SK-N-MC (cell line): ENCODE measurements around the gene TRIM37.

ENCODE experiments used
- DNase-seq: peaks from one replicate; pipeline ENCODE4 v3.0.0-alpha.2; 2011; ENCODE audit warnings: low read depth, low spot score
- H3K27ac ChIP-seq: fragments of 200-600 bp; sonication (generic); 2 replicates; pipeline ENCODE4 v1.5.1; 2016; ENCODE audit warnings: mixed run types
- H3K36me3 ChIP-seq: fragments of 200-600 bp; sonication (generic); 2 replicates; pipeline ENCODE4 v1.6.1; 2017; ENCODE audit warnings: antibody characterized with exemption, low read length, mixed read lengths; ENCODE audit not compliant: insufficient read depth
- H3K4me3 ChIP-seq: fragments of 200-600 bp; sonication (generic); 2 replicates; pipeline ENCODE4 v1.5.1; 2016
- H3K9ac ChIP-seq: fragments of 200-600 bp; sonication (generic); 2 replicates; pipeline ENCODE4 v1.8.0; 2017; ENCODE audit warnings: mixed run types, mixed read lengths; ENCODE audit not compliant: insufficient read length
- H3K9me3 ChIP-seq: fragments of 200-600 bp; sonication (generic); 2 replicates; pipeline ENCODE4 v1.6.1; 2017; ENCODE audit warnings: low read depth, mild to moderate bottlenecking, antibody characterized with exemption, low read length, moderate library complexity, mixed read lengths
- EZH2 ChIP-seq: fragments of 200-600 bp; sonication (generic); IDR thresholded peaks from one replicate; pipeline ENCODE4 v1.6.1; 2017; ENCODE audit warnings: antibody characterized with exemption
- FOXP2 ChIP-seq: optimal IDR thresholded peaks from 2 replicates; pipeline ENCODE3; 2011; ENCODE audit warnings: mild to moderate bottlenecking, moderate library complexity; ENCODE audit not compliant: insufficient read depth; ENCODE audit errors: extremely low read length, control extremely low read depth
- POLR2AphosphoS5 ChIP-seq: IDR thresholded peaks from 2 replicates; pipeline ENCODE4 v1.6.1; 2012; ENCODE audit warnings: mild to moderate bottlenecking, low read depth, low read length, borderline replicate concordance

The TRIM37 gene

DNA sequence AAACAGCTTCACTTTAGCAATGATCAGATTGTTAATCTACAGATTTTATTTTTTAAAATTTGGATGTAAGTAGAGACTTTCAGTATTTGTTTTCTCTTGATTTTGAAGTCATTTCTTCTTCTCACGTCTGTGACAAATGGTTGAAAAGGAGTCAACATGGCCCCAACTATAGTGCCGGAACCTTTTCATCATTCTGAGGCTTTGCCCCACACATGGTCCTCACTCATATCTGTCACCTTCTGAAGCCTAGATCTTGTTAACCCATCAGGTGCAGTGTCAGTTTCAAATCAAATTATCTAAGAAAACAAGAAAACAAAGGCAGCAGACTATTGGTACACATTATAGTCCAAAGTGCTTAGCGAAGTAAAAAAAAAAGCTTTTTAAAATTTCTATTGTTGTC is 124.1 kb downstream of the TRIM37 start:
- Histone ChIP-seq H3K4me3 (no peak overlapping the region), H3K27ac (no peak overlapping the region), H3K9me3 (no peaks in the 10 kb centered on the region), H3K36me3 (no peaks in the 10 kb centered on the region), H3K9ac (no peak overlapping the region)
- TF ChIP-seq POLR2AphosphoS5 = no peak
- TF ChIP-seq EZH2 = no peak
- TF ChIP-seq FOXP2 = no peak
- DNase-seq = no peak

GRCh38 chr17:58980706-58981481 is 125.8 kb downstream of the TRIM37 start:
- TF ChIP-seq EZH2 = no peak
- no peak for TF ChIP-seq FOXP2
- no peak for TF ChIP-seq POLR2AphosphoS5
- DNase-seq = no peak

GRCh38 chr17:58976541-58976940 is 130.1 kb downstream of the TRIM37 start:
- TF ChIP-seq FOXP2 = no peak
- TF ChIP-seq POLR2AphosphoS5 = no peak
- no peak for TF ChIP-seq EZH2
- Histone ChIP-seq H3K9ac (no peak overlapping the region), H3K36me3 (no peaks in the 10 kb centered on the region), H3K9me3 (no peaks in the 10 kb centered on the region), H3K4me3 (no peak overlapping the region), H3K27ac (no peak overlapping the region)
- no peak for DNase-seq

More at GRCh38 chr17:58980706-58981481, 125.8 kb downstream of the TRIM37 start:
- Histone ChIP-seq H3K9ac (no peak overlapping the region), H3K4me3 (no peak overlapping the region), H3K36me3 (no peaks in the 10 kb centered on the region), H3K27ac (no peak overlapping the region), H3K9me3 (no peaks in the 10 kb centered on the region)

- TF ChIP-seq POLR2AphosphoS5 (no peak), FOXP2 (no peak), EZH2 (no peak)
- no peak overlapping the region for H3K9ac ChIP-seq
- no peaks in the 10 kb centered on the region for H3K9me3 ChIP-seq
- no peak for DNase-seq
- no peak overlapping the region for H3K4me3 ChIP-seq
- no peak overlapping the region for H3K27ac ChIP-seq
- no peaks in the 10 kb centered on the region for H3K36me3 ChIP-seq
Measured at GRCh38 chr17:58974354-58974753, 132.3 kb downstream of the TRIM37 start.

DNA sequence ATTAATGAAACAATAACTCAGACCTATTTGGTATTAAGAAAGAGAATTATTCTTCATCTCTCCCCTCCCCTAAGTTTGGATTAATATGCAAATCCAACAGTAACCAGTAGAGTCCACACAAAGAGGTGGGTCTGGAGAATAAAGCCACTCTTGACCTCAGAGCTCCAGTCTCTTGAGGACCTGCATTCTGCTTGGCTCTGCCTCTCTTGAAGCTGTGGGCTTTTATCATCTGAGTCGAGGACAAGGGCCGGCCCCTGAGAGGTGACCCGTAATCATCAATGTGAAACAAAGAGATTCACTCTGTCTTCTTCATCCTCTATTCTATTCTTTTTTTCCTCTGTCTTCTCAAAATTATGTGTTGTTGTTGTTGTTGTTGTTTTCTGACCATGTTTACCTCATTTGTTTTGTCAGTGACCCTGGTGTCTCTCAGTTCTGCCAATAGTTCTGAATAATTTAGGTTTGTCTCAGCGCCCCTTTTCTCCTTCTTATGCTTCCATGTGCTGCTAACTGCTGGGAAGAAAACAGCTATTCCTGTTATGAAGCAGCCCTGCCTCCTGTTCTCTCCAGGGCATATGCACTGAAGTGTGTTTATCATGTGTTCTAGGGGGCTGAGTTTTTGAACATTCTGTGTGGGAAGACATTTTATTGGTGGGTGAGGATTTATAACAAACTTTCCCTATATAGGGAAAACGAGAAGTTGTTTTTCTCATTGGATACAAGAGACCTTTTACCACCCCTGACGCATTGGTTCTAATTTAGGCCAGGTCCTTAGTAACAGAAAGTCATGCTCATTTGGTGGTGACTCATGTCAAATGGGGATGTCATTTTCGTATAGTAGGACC is 135.8 kb downstream of the TRIM37 start:
- DNase-seq = no peak
- Histone ChIP-seq H3K9me3 (no peaks in the 10 kb centered on the region), H3K4me3 (no peak overlapping the region), H3K9ac (no peak overlapping the region), H3K27ac (no peak overlapping the region), H3K36me3 (no peaks in the 10 kb centered on the region)
- TF ChIP-seq FOXP2 (no peak), POLR2AphosphoS5 (no peak), EZH2 (no peak)

- Histone ChIP-seq H3K36me3 (no peaks in the 10 kb centered on the region), H3K9ac (no peak overlapping the region), H3K27ac (no peak overlapping the region), H3K4me3 (no peak overlapping the region), H3K9me3 (no peaks in the 10 kb centered on the region)
- no peak for DNase-seq
- TF ChIP-seq POLR2AphosphoS5 (no peak), FOXP2 (no peak), EZH2 (no peak)
Measured at GRCh38 chr17:58969612-58970011, 137.1 kb downstream of the TRIM37 start.

GRCh38 chr17:58969156-58969555 is 137.5 kb downstream of the TRIM37 start:
- no peak overlapping the region for H3K4me3 ChIP-seq
- no peaks in the 10 kb centered on the region for H3K9me3 ChIP-seq
- no peak for DNase-seq
- no peak overlapping the region for H3K27ac ChIP-seq
- TF ChIP-seq EZH2 (no peak), FOXP2 (no peak), POLR2AphosphoS5 (no peak)
- H3K36me3 ChIP-seq = no peaks in the 10 kb centered on the region
- H3K9ac ChIP-seq = no peak overlapping the region

GRCh38 chr17:58968426-58969061 is 138.1 kb downstream of the TRIM37 start:
- DNase-seq = no peak
- no peaks in the 10 kb centered on the region for H3K36me3 ChIP-seq
- no peaks in the 10 kb centered on the region for H3K9me3 ChIP-seq
- H3K4me3 ChIP-seq = no peak overlapping the region
- no peak overlapping the region for H3K9ac ChIP-seq
- no peak overlapping the region for H3K27ac ChIP-seq
- TF ChIP-seq FOXP2 (no peak), POLR2AphosphoS5 (no peak), EZH2 (no peak)
